ENCODE data around the gene PGAP6.
"Not testable (repeated sequence)": the region's sequence is repeated elsewhere in the genome, so short reads cannot be mapped to it uniquely, and the experiment has no call there.

Gene PGAP6

GRCh38 chr16:347203-347602 lies 34.6 kb downstream of the PGAP6 start:
- no peak overlapping the region for H3K4me3 ChIP-seq (ENCODE audit: low read depth in 1 of 2, low read length in 1 of 2)
- H3K9me3 ChIP-seq, result no peaks in the 10 kb centered on the region
- H3K4me1 ChIP-seq (ENCODE audit: control insufficient read depth in 1 of 2, insufficient read depth in 1 of 2, low read depth in 1 of 2, low read length in 1 of 2), result peaks cover 44 to 59% of the 10 kb centered on the region in 2 experiments
- TF ChIP-seq CTCF (IDR thresholded peaks at IDR 0.05), result no peak
- H3K36me3 ChIP-seq, result peaks cover 29% of the 10 kb centered on the region
- no peak overlapping the region for H3K27ac ChIP-seq
- H3K27me3 ChIP-seq, result no peaks in the 10 kb centered on the region

GRCh38 chr16:346587-346986 lies 35.2 kb downstream of the PGAP6 start:
- H3K36me3 ChIP-seq, result peaks cover 29% of the 10 kb centered on the region
- H3K27ac ChIP-seq, result no peak overlapping the region
- no peak overlapping the region for H3K4me3 ChIP-seq (ENCODE audit: low read depth in 1 of 2, low read length in 1 of 2)
- peaks cover 42 to 62% of the 10 kb centered on the region in 2 experiments for H3K4me1 ChIP-seq (ENCODE audit: control insufficient read depth in 1 of 2, insufficient read depth in 1 of 2, low read depth in 1 of 2, low read length in 1 of 2)
- no peak for TF ChIP-seq CTCF (IDR thresholded peaks at IDR 0.05)
- no peaks in the 10 kb centered on the region for H3K9me3 ChIP-seq
- H3K27me3 ChIP-seq, result no peaks in the 10 kb centered on the region

GRCh38 chr16:345772-346171 lies 36.0 kb downstream of the PGAP6 start:
- Histone ChIP-seq H3K4me1 (ENCODE audit: control insufficient read depth in 1 of 2, insufficient read depth in 1 of 2, low read depth in 1 of 2, low read length in 1 of 2) (peaks cover 39 to 63% of the 10 kb centered on the region in 2 experiments), H3K4me3 (ENCODE audit: low read depth in 1 of 2, low read length in 1 of 2) (no peak overlapping the region), H3K9me3 (no peaks in the 10 kb centered on the region), H3K27me3 (no peaks in the 10 kb centered on the region), H3K27ac (no peak overlapping the region), H3K36me3 (peaks cover 29% of the 10 kb centered on the region)
- no peak for TF ChIP-seq CTCF (IDR thresholded peaks at IDR 0.05)

GRCh38 chr16:342455-343213 lies 39.1 kb downstream of the PGAP6 start:
- TF ChIP-seq CTCF (IDR thresholded peaks at IDR 0.05), result no peak
- Histone ChIP-seq H3K4me1 (ENCODE audit: control insufficient read depth in 1 of 2, insufficient read depth in 1 of 2, low read depth in 1 of 2, low read length in 1 of 2) (peaks cover 56 to 74% of the 10 kb centered on the region in 2 experiments), H3K4me3 (ENCODE audit: low read depth in 1 of 2, low read length in 1 of 2) (no peak overlapping the region), H3K36me3 (peaks cover 24% of the 10 kb centered on the region), H3K27me3 (no peaks in the 10 kb centered on the region), H3K9me3 (no peaks in the 10 kb centered on the region), H3K27ac (peak overlapping the region; percentile 55)

GRCh38 chr16:341974-342336 lies 39.8 kb downstream of the PGAP6 start:
- H3K4me3 ChIP-seq (ENCODE audit: low read depth in 1 of 2, low read length in 1 of 2); H3K9me3 ChIP-seq; H3K27me3 ChIP-seq: not testable (repeated sequence)
- peaks cover 63 to 81% of the 10 kb centered on the region in 2 experiments for H3K4me1 ChIP-seq (ENCODE audit: control insufficient read depth in 1 of 2, insufficient read depth in 1 of 2, low read depth in 1 of 2, low read length in 1 of 2)
- peaks cover 24% of the 10 kb centered on the region for H3K36me3 ChIP-seq
- H3K27ac ChIP-seq, result peak overlapping the region; percentile 55

- H3K4me3 ChIP-seq (ENCODE audit: low read depth in 1 of 2, low read length in 1 of 2); H3K9me3 ChIP-seq; H3K27me3 ChIP-seq: not testable (repeated sequence)
- Histone ChIP-seq H3K27ac (peak overlapping the region; percentile 76), H3K36me3 (peaks cover 19% of the 10 kb centered on the region), H3K4me1 (ENCODE audit: control insufficient read depth in 1 of 2, insufficient read depth in 1 of 2, low read depth in 1 of 2, low read length in 1 of 2) (peaks cover 69 to 87% of the 10 kb centered on the region in 2 experiments)
These were observed 40.4 kb downstream of the PGAP6 start for GRCh38 chr16:341095-341973.

Data from neutrophil (primary cell).